K562 (cell line): Measurements from ENCODE around the gene DIAPH3. TPM values are rescaled to one million over a fixed set of nuclear protein-coding genes. Genes with fewer than 3 reads are reported as not detected.
A peak's percentile ranks its signal among the peaks of the same experiment; 100 is the strongest.

Experiments used
- ARID1B ChIP-seq: fragments of 450-650 bp; IDR thresholded peaks from 2 replicates; pipeline ENCODE4 v1.6.1; 2016; ENCODE audit warnings: antibody characterized with exemption, mild to moderate bottlenecking, inconsistent platforms
- CREM ChIP-seq: IDR thresholded peaks from 2 replicates; pipeline ENCODE4 v1.6.1; 2014; ENCODE audit warnings: antibody characterized with exemption, low read depth
- ETV6 ChIP-seq, 3 experiments: fragments of 150-350 bp in 1 of 3; sonication (generic) in 1 of 3; formaldehyde crosslinking in 1 of 3; IDR thresholded peaks; 2 replicates each; pipeline versions ENCODE4 v1.6.1 to v1.8.0; 2014 to 2022; ENCODE audit warnings: borderline replicate concordance in 2 of 3, low read depth in 2 of 3, antibody characterized with exemption in 1 of 3, low read length in 1 of 3, mild to moderate bottlenecking in 1 of 3, missing genetic modification reagents in 1 of 3
- GATAD2A ChIP-seq: fragments of 450-650 bp; IDR thresholded peaks from 2 replicates; pipeline ENCODE4 v1.6.1; 2017
- GTF2E2 ChIP-seq: fragments of 200-800 bp; sonication (Bioruptor generic); IDR thresholded peaks from 2 replicates; pipeline ENCODE4 v1.6.1; 2016; ENCODE audit warnings: missing genetic modification characterization, missing compliant biosample characterization
- HNRNPH1 ChIP-seq: fragments of 200-400 bp; formaldehyde crosslinking; optimal IDR thresholded peaks from 2 replicates; pipeline ENCODE3; 2017; ENCODE audit warnings: low read depth, mild to moderate bottlenecking, low read length, moderate library complexity
- MEIS2 ChIP-seq: fragments of 450-650 bp; IDR thresholded peaks from 2 replicates; pipeline ENCODE4 v1.6.1; 2014; ENCODE audit warnings: mild to moderate bottlenecking; ENCODE audit not compliant: partially characterized antibody
- NCOA2 ChIP-seq, 2 experiments: fragments of 450-650 bp; IDR thresholded peaks; 2 replicates each; pipeline ENCODE4 v1.6.1; 2018; ENCODE audit warnings: mild to moderate bottlenecking in 2 of 2, moderate library complexity in 1 of 2; ENCODE audit not compliant: partially characterized antibody in 2 of 2
- NCOR1 ChIP-seq: fragments of 450-650 bp; IDR thresholded peaks from 2 replicates; pipeline ENCODE4 v1.6.1; 2016; ENCODE audit warnings: mild to moderate bottlenecking, moderate library complexity
- NELFE ChIP-seq: IDR thresholded peaks from 2 replicates; pipeline ENCODE4 v1.6.1; 2011; ENCODE audit warnings: mild to moderate bottlenecking; ENCODE audit not compliant: insufficient read depth, insufficient read length
- NR2C1 ChIP-seq, 2 experiments: fragments of 450-650 bp; IDR thresholded peaks; 2 replicates each; pipeline ENCODE4 v1.6.1; 2017; ENCODE audit warnings: mild to moderate bottlenecking in 2 of 2, antibody characterized with exemption in 1 of 2, inconsistent platforms in 1 of 2, missing compliant biosample characterization in 1 of 2, missing genetic modification characterization in 1 of 2
- NR2C2 ChIP-seq, 2 experiments: fragments of 200-800 bp in 1 of 2; sonication (Bioruptor generic) in 1 of 2; sonication (generic) in 1 of 2; formaldehyde crosslinking in 1 of 2; IDR thresholded peaks; 2 replicates each; pipeline versions ENCODE4 v1.6.1 to v1.8.0; 2016 to 2022; ENCODE audit warnings: mild to moderate bottlenecking in 1 of 2, missing compliant biosample characterization in 1 of 2, missing genetic modification characterization in 1 of 2, missing genetic modification reagents in 1 of 2
- RBM15 ChIP-seq: fragments of 200-400 bp; formaldehyde crosslinking; IDR thresholded peaks from 2 replicates; pipeline ENCODE4 v1.6.1; 2018; ENCODE audit warnings: mild to moderate bottlenecking, low read length, moderate library complexity; ENCODE audit not compliant: insufficient read depth
- SETDB1 ChIP-seq: IDR thresholded peaks from one replicate; pipeline ENCODE4 v1.6.1; 2012; ENCODE audit warnings: low read length, control low read depth, inconsistent platforms
- STAG1 ChIP-seq: sonication (generic); formaldehyde crosslinking; IDR thresholded peaks from 2 replicates; pipeline ENCODE4 v1.5.0; 2020; ENCODE audit warnings: missing genetic modification reagents, borderline replicate concordance
- THRAP3 ChIP-seq: fragments of 450-650 bp; IDR thresholded peaks from 2 replicates; pipeline ENCODE4 v1.6.1; 2016; ENCODE audit warnings: mild to moderate bottlenecking, inconsistent platforms, borderline replicate concordance
- TRIM28 ChIP-seq: fragments of 450-650 bp; IDR thresholded peaks from 2 replicates; pipeline ENCODE4 v1.6.1; 2017
- ZNF263 ChIP-seq: sonication (generic); formaldehyde crosslinking; IDR thresholded peaks from 2 replicates; pipeline ENCODE4 v1.8.0; 2022; ENCODE audit warnings: mild to moderate bottlenecking, missing genetic modification reagents, borderline replicate concordance
- polyA plus RNA-seq, 8 experiments: library from polyadenylated mRNA; depleted of rRNA in 4 of 8; stranded (reverse) in 5 of 8; unstranded in 3 of 8; fragments of >200 nt; fragmentation: Nextera tagmentation in 2 of 8; fragmentation: Illumina TruSeq in 1 of 8; extraction: Ambion mirVana in 2 of 8; extraction: Trizol in 1 of 8; gene quantifications; 2 replicates each; pipeline versions ENCODE4 v1.2.1 to v1.2.3, GENCODE V29; 2011 to 2014; ENCODE audit warnings: inconsistent platforms in 1 of 8, missing spikeins in 1 of 8
- total RNA-seq, 7 experiments: library from RNA; depleted of rRNA in 6 of 7; stranded (reverse); fragments of >200 nt in 6 of 7; fragmentation: Illumina TruSeq in 2 of 7; extraction: Trizol in 2 of 7; gene quantifications; 2 replicates each; pipeline versions ENCODE4 v1.2.1 to v1.2.3, GENCODE V29; 2011 to 2021; ENCODE audit warnings: low replicate concordance in 1 of 7
- TF ChIP-seq, protein P1 (sequence below), 3 experiments: fragments of 200-800 bp in 1 of 3; fragments of 250-450 bp in 1 of 3; fragments of 450-650 bp in 1 of 3; sonication (Bioruptor Pico) in 1 of 3; sonication (Bioruptor generic) in 1 of 3; formaldehyde crosslinking in 1 of 3; IDR thresholded peaks; 2 replicates each; pipeline versions ENCODE4 v1.6.1 to v1.8.0; 2016 to 2022; ENCODE audit warnings: mild to moderate bottlenecking in 2 of 3, missing genetic modification characterization in 2 of 3, missing compliant biosample characterization in 1 of 3, moderate library complexity in 1 of 3
- TF ChIP-seq, protein P2 (sequence below): sonication (generic); formaldehyde crosslinking; IDR thresholded peaks from 2 replicates; pipeline ENCODE4 v1.8.0; 2022; ENCODE audit warnings: mild to moderate bottlenecking, low read depth, missing genetic modification reagents
- TF ChIP-seq, protein P3 (sequence below), 2 experiments: fragments of 450-650 bp in 1 of 2; sonication (generic) in 1 of 2; formaldehyde crosslinking; conservative IDR thresholded peaks; 2 replicates each; pipeline versions ENCODE4 v1.4.0 to v1.8.1; 2020 to 2022; ENCODE audit warnings: mild to moderate bottlenecking in 1 of 2, missing genetic modification reagents in 1 of 2
- TF ChIP-seq, protein P4 (sequence below): fragments of 450-650 bp; formaldehyde crosslinking; conservative IDR thresholded peaks from 2 replicates; pipeline ENCODE4 v1.4.0; 2022; ENCODE audit warnings: mild to moderate bottlenecking, missing genetic modification characterization

Gene DIAPH3
- total and polyA plus RNA-seq, 9 of the 15 experiments (the other 6 are each of a cell fraction or from before 2014, with no cell fraction given) = 9.0 to 18.7 (median 14.7) TPM

DNA sequence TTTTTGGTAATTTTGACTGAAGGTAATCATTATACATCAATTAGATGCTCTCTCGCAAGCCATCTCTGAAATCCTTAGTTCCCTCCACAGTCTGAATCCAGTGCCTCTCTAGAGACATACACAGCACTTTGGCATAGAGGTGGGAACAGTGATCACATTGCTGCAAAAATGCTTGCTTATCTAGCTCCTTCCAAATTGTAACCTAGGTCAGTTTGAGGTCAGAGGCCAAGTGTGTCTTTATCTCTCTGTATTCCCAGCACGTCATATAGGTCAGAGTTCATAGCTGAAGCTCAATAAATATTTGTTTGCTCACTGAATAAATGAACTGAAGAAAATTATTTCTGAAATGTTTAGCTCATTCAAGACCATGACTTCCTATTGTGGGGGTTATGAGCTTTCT is 462.5 kb downstream of the DIAPH3 start (continued):
- TF ChIP-seq, protein P1, sequence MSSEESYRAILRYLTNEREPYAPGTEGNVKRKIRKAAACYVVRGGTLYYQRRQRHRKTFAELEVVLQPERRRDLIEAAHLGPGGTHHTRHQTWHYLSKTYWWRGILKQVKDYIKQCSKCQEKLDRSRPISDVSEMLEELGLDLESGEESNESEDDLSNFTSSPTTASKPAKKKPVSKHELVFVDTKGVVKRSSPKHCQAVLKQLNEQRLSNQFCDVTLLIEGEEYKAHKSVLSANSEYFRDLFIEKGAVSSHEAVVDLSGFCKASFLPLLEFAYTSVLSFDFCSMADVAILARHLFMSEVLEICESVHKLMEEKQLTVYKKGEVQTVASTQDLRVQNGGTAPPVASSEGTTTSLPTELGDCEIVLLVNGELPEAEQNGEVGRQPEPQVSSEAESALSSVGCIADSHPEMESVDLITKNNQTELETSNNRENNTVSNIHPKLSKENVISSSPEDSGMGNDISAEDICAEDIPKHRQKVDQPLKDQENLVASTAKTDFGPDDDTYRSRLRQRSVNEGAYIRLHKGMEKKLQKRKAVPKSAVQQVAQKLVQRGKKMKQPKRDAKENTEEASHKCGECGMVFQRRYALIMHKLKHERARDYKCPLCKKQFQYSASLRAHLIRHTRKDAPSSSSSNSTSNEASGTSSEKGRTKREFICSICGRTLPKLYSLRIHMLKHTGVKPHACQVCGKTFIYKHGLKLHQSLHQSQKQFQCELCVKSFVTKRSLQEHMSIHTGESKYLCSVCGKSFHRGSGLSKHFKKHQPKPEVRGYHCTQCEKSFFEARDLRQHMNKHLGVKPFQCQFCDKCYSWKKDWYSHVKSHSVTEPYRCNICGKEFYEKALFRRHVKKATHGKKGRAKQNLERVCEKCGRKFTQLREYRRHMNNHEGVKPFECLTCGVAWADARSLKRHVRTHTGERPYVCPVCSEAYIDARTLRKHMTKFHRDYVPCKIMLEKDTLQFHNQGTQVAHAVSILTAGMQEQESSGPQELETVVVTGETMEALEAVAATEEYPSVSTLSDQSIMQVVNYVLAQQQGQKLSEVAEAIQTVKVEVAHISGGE (CRISPR knock-in tag; IDR thresholded peaks at IDR 0.05) = no peak
- TF ChIP-seq, protein P2, sequence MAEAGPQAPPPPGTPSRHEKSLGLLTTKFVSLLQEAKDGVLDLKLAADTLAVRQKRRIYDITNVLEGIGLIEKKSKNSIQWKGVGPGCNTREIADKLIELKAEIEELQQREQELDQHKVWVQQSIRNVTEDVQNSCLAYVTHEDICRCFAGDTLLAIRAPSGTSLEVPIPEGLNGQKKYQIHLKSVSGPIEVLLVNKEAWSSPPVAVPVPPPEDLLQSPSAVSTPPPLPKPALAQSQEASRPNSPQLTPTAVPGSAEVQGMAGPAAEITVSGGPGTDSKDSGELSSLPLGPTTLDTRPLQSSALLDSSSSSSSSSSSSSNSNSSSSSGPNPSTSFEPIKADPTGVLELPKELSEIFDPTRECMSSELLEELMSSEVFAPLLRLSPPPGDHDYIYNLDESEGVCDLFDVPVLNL (CRISPR knock-in tag) = no peak
- TF ChIP-seq CREM (peak; percentile 62), ARID1B (peak; percentile 43), NR2C2 (CRISPR knock-in tag; IDR thresholded peaks at IDR 0.05) (peak; percentile 81), NR2C2 (tag; IDR thresholded peaks at IDR 0.05) (peak; percentile 85), MEIS2 (no peak), NCOR1 (peak; percentile 48; the same call in 1 of the 2 replicates), NCOA2 (IDR thresholded peaks at IDR 0.05; ENCODE audit: partially characterized antibody in 2 of 2) (no peak), GTF2E2 (no peak), NR2C1 (IDR thresholded peaks at IDR 0.05) (peak; percentile 89), NR2C1 (tag; IDR thresholded peaks at IDR 0.05) (peak; percentile 92), GATAD2A (no peak), STAG1 (no peak), TRIM28 (no peak), THRAP3 (no peak), RBM15 (no peak), SETDB1 (no peak), ETV6 (IDR thresholded peaks at IDR 0.05; ENCODE audit: borderline replicate concordance in 1 of 2, low read depth in 2 of 2, low read length in 1 of 2) (no peak), ETV6 (CRISPR knock-in tag; IDR thresholded peaks at IDR 0.05; ENCODE audit: borderline replicate concordance) (no peak), HNRNPH1 (no peak), NELFE (no peak), ZNF263 (CRISPR knock-in tag) (no peak)
- TF ChIP-seq, protein P3, sequence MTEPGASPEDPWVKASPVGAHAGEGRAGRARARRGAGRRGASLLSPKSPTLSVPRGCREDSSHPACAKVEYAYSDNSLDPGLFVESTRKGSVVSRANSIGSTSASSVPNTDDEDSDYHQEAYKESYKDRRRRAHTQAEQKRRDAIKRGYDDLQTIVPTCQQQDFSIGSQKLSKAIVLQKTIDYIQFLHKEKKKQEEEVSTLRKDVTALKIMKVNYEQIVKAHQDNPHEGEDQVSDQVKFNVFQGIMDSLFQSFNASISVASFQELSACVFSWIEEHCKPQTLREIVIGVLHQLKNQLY (CRISPR knock-in tag; conservative IDR thresholded peaks at IDR 0.05) = no peak
- TF ChIP-seq, protein P4, sequence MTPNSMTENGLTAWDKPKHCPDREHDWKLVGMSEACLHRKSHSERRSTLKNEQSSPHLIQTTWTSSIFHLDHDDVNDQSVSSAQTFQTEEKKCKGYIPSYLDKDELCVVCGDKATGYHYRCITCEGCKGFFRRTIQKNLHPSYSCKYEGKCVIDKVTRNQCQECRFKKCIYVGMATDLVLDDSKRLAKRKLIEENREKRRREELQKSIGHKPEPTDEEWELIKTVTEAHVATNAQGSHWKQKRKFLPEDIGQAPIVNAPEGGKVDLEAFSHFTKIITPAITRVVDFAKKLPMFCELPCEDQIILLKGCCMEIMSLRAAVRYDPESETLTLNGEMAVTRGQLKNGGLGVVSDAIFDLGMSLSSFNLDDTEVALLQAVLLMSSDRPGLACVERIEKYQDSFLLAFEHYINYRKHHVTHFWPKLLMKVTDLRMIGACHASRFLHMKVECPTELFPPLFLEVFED = no peak
